Measurements from ENCODE around the gene PPY.
"Not testable (repeated sequence)": the region's sequence is repeated elsewhere in the genome, so short reads cannot be mapped to it uniquely, and the experiment has no call there.

Gene PPY, protein sequence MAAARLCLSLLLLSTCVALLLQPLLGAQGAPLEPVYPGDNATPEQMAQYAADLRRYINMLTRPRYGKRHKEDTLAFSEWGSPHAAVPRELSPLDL

DNA sequence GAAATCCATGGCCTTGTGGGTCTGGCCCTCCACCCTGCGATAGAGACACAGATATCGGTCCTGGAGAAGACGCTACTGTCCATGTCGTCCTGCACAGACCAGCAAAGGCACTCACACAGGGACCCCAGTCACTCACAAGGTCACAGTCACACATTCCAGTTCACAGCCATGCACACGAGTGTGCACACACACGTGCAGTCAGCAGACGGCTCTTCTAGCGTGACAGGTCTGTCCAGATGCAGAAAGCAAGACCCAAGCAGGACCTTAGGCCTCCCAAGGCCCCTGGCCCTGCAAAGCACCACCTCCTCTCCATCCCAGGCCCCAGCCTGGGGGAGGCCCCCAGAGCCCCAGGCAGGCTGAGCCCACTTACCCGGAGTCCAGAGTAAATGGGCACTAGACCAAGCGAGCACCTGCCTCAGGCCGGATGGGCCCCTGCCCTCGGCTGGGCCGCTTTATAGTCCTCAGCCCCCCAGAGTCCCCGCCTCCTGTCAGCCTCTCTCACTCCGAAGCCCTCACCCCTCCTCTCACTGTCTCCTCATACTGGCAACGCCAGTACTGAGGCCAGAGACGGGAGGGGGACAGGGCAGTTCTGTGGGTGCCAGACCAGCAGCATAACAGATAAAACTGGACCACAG lies at the start of gene PPY:
PPY (minus strand) TSS at position 426 of the 635 bp plus-strand sequence. CDS start 822 bp downstream, outside the sequence.
- no peak for DNase-seq (ENCODE audit: low spot score)

DNA sequence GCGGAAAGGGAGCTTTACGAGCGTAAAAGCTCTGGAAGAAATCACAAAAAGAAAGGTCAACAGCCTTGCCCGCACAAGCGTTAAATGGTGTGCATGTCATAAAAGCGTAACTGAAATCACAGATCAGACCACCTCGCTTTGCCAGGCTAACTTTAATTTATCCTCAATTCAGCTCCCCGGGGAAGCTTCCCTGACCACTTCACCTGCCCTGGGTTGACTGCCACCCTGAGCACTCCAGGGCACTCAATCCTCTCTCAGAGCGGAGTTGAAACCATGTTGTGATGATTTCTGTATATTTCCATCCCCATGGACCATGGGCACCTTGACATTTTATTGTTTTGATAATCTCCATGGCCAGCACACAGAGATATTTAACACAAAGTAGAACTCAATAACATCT lies 46.0 kb upstream of the PPY start:
- no peak for DNase-seq (ENCODE audit: low spot score)

DNA sequence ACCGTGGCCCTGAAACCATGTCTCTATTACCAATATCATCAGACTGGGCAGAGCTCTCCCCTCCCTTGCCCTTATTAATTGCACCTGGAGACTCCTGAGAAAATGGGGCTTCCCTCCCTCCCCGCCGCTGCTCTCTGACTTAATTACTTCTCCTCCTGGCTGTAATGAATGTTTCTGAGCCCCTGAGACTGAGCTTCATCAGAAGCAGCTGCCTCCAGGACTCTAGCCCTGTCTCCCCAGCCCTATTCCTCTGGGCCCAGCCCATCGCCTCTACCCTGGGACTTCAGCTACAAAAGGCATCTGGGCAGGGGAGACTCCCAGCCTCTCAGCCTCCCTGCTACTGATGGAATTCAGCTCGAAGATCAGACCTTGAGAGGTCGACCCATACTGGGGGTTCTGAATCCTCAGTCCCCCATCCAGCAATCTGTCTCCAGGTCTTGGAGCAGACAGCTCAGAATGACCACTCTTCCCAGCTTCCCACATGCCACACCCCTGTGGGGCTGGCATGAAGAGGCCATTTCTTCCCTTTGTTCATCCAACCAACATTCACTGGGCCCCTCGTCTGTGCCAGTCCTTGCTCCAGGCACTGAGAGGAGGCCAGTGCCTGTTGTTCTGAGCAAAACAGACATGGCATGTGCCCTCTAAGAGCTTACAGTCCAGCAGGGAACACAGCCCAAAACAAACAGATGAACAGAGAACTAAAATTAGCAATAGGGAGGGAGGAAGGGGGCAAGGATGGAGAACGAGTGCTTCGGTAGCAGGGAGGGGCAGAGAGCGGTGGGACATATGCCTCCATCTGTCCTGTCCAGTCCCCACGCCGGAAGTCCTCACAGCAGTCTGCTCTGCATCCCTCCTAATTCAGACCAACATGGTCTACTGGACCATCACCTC lies 45.1 kb upstream of the PPY start:
- DNase-seq (ENCODE audit: low spot score): no peak

DNA sequence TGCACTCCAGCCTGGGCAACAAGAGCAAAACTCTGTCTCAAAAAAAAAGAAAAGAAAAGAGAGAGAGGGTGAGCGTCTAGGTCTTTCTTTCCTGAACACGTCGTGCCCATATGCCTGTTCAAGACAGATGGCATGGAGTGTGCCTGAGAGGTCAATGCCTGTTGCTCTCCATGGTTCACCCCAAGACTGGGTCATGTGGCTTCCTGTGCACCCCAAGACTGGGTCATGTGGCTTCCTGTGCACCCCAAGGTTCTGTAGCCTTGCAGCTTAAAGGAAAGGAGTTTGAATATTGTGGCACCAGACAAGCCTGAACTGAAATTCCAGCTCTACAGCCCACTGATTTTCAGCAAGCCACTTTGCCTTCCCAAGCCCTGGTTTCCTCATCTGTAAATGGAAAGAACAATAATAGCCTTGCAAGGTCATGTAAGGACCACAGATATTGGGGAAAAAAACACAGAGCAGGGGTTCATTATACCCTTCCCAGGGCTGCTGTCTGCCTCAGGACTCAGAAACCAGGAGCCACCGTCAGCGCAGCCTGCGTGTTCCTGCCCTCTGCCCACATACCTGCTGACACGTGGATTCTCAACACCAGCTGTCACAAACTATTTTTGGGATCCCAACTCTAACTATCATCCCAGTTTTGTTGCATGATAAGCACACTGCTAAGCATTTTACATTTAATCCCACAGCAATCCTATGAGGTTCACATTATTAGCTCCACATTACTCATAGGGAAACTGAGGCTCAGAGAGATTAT lies 44.1 kb upstream of the PPY start:
- no peak for DNase-seq (ENCODE audit: low spot score)

DNA sequence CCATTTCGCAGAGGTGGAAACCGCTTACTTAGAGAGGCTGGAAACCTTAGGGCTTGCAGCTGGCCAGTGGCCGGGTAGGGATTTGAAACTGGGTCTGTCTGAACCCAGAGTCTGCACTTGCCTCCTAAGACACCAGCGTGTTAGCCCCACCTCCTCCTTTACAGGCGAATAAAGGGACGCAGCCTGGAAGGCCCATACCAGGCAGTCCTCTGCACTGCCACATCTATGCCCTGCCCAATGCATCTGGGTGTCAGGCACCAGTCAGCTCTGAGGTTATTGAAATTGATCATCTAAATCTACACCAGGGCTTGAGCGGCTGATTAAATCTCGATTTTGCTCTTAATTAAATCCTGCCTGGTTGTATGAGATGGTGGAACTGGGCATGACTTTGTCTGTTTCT lies 42.2 kb upstream of the PPY start:
- DNase-seq (ENCODE audit: low spot score): no peak

DNA sequence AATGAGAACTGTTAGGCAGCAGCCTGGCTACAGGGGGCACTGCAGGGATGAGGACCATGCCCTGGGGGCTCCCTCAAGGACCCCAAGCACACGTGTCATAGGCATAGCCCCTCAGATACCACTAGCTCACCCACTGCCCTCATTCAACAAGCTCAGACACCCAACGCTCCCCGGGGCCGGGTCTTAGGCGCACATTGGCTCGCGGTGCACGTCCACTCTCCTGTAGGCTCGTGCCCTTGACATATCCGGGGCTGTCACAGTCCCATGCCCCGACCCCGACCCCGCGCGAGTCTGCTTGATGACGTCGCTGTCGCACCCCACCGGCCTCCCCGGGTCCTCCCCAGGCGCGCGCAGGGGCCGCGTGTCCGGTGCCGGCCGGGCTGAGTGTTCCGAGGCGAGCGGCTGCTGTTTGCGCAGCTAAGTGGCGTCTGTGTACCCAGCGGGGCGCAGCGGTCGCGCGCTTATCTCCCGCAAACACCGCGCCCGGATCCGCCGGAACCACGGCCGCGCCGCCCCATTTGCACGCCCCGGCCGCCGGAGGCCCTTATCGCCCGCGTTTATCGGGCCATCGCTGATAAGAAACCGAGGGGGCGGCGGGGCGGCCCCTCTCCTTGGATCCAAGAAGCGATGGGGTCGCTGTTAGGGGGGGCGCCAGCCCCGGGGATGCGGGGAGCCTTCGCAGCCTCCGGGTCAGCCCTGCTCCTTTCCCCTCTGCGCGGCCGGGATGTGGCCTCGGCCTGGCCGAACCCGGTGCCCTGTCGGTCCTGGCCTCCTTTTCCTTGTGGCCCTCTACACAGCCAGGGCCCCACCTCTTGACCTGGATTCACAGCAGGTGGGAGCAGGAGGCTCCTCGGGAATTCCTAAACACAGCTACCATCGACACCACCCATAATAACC lies 41.5 kb upstream of the PPY start:
- DNase-seq (ENCODE audit: low spot score): no peak

DNA sequence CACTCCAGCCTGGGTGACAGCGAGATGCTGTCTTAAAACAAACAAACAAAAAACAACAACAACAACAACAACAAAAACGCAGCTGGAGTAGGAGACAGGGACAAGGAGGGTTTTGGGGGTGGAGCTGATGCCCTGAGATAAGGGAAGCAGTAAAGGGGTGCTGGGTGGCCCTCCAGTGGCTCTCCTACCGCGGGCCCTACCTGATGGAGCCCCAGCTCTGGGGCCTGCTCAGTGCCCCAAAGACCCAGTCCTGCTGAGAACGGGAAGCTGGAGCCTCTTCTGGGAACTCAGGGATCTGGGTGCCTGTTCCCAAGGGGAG lies 40.9 kb upstream of the PPY start:
- DNase-seq (ENCODE audit: low spot score): no peak

DNA sequence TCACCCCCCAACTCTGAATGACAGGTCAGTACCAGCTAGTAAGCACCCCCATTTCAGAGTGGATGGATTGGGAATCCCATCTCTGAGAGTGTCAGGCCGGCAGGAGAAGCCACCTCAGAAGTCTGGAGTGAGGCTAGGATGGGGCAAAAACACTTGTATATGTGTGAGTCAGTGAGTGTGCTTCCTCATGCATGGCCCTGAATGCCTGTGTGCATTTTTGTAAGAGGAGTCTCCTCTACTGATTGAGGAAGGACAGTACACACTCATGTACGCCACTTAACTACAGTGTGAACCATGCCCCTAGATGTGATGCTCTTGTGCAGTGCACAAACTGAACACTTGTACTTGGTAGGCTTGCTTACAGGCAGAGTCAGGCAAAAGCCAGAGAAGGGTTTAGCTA lies 39.9 kb upstream of the PPY start:
- no peak for DNase-seq (ENCODE audit: low spot score)

DNA sequence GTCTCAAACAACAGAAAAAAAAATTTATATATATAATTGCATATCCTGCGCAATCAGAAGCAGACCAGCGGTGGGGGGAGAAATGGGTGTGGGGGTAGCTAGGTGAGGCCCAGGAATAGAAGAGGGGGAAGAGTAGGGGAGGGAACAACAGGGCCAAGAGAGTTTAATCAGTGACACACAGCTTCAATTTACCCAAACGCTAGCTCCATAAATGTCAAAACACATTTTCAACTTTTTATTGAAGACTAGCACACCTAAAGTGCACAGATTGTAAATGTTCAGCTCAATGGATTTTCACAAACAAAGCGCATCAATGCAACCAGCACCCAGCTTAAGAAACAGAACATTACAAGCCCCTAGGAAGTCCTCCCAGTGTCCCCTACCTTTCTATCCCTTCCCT lies 37.4 kb upstream of the PPY start:
- no peak for DNase-seq (ENCODE audit: low spot score)

DNA sequence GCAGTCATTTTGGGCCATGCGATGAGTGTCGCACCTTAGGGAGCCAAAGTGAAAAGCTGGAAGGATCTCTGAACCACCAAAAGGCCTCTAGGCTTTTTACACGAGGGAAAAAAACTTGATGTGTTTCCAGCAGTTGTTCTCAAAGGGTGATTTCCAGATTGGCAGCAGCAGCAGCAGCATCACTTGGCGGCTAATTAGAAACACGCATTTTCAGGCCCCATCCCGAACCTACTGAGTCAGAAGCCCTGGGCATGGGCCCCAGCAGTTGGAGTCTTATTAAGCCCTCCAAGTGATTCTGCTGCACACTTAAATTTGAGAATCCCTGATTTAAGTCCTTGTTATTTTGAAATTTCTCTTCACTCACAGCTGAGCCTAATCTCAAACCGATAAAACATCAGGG lies 36.7 kb upstream of the PPY start:
- no peak for DNase-seq (ENCODE audit: low spot score)

DNA sequence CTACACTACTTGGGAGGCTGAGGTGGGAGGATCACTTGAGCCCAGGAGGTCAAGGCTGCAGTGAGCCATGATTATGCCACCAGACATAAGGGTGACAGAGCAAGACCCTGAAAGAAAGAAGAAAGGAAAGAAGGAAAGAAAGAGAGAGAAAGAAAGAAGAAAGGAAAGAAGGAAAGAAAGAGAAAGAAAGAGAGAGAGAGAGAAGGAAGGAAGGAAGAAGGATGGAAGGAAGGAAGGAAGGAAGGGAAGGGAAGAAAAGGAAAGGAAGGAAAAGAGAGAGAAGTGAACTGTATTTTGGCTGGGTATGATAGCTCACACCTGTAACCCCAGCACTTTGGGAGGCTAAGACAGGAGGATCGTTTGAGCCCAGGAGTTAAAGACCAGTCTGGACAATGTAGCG lies 35.8 kb upstream of the PPY start:
- no peak for DNase-seq (ENCODE audit: low spot score)

DNA sequence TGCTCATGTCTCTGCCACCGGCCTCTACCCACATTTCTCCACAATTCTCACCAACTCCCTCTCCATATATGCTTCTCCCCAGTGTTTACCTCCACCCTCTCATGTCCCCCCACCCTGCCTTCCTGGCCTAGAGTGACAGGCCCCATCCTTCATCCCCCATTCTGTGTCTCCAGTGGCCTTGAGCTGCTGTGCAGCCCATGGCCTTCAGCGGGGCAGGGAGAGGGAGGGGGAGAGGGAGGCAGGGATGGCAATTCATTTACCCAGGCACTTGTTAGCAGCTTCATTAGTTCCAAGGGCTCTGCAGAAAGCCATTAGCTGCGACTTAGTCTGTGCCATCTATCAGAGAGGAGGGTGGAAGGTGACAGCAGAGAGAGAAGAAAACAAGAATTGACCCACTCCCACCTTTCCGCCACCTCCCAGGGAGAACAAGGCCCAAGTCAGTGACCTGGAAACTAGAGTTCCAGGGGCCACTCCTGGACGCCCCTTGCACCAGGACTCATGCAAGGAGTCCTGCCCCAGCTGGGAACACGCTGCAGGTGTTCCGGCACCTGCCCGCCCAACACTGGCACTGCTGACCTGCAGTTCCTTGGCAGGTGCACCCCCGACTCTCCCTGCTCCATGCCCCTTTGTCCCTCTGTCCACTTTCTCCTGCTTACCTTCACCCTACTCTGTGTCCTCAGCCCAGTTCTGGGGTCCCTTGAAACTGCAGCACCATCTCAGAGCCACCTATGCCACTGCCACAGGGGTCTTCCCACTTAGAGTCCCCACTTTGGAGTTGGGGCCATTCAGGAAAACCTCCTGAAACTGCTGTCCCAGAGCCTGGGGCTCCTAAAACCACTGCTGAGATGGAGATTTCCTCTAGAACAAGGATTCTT lies 34.9 kb upstream of the PPY start:
- no peak for DNase-seq (ENCODE audit: low spot score)

DNA sequence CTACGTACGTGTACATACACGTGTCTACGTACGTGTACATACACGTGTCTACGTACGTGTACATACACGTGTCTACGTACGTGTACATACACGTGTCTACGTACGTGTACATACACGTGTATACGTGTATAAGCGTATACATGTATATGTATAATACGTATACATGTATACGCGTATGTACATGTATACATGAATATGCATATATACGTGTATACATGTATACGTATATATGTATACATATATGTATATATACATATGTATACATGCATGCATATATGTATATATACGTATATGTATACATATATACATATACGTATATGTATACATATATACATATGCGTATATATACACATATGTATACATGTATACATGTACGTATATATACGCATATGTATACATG lies 33.6 kb upstream of the PPY start:
- DNase-seq (ENCODE audit: low spot score): no peak

DNA sequence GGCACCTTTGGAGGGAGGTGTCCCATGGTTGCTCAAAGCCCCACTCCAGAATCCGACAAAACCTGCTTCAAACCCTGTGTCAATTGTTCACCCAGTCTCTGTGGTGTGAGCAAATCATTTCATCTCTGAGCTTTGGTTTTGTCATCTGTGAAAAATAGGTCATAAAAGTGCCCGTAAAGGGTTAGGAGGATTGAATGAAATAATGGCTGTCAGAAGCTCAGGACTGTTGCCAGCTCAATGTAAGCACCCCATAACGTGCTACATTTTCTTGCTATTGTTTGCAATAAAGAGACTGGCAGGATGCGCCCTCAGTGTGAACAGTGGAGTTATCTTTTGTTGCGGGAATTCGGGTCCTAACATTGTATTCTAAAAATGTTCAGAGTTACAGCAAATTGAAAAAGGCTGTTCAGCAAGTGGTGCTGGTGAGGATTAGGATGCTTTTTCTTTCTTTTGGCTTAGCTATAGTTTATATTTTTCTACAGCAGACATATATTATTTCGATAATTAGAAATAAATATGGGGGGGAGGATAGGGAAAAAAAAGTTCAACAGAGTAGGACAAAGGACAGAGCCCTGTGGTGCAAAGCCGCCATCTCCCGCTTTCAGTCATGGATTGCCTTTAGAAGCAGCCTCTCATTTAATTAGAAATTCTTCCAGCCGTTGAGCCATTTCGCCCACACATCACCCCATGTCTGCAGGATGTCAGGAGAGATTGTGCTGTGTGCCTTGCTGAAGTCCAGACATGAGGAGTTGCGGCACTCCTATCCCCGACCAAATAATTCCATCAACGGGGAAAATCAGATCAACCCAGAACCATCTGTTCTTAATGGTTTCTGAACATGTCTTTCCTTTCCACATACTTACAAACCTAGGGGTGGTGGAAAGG lies 32.3 kb upstream of the PPY start:
- DNase-seq (ENCODE audit: low spot score): no peak

DNA sequence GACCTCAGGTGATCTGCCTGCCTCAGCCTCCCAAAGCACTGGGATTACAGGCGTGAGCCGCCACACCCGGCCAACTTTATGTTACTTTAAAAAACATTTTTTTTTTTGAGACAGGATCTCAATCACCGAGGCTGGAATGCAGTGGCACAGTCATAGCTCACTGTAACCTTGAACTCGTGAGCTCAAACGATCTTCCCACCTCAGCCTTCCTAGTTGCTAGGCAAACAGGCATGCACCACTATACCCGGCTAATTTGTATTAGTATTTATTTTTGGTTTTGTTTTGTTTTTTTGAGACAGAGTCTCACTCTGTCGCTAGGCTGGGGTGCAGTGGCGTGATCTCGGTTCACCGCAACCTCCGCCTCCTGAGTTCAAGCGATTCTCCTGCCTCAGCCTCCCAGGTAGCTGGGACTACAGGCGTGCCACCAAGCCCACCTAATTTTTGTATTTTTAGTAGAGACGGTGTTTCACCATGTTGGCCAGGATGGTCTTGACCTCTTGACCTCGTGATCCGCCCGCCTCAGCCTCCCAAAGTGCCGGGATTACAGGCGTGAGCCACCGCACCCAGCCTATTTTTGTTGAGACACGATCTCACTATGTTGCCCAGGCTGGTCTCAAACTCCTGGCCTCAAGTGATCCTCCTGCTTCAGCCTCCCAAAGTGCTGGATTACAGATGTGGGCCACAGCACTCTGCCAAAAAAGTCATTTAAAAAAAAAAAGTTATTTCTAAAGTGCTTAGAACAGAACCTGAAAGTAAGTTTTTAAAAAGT lies 30.4 kb upstream of the PPY start:
- not testable (repeated sequence) for DNase-seq (ENCODE audit: low spot score)

DNA sequence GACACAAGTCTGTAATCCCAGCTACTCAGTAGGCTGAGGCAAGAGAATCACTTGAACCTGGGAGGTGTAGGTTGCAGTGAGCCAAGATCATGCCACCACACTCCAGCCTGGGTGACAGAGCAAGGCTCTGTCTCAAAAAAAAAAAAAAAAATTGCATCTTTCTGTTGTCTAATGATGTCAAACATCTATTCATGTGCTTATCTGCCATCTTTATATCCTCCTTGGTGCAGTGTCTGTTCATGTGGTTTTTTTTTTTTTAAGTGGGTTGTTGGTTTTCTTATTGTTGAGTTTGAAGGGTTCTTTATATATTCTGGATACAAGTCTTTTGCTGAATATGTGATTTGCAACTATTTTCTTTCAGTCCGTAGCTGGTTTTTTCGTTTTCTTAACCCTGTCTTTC lies 29.2 kb upstream of the PPY start:
- DNase-seq (ENCODE audit: low spot score): not testable (repeated sequence)

DNA sequence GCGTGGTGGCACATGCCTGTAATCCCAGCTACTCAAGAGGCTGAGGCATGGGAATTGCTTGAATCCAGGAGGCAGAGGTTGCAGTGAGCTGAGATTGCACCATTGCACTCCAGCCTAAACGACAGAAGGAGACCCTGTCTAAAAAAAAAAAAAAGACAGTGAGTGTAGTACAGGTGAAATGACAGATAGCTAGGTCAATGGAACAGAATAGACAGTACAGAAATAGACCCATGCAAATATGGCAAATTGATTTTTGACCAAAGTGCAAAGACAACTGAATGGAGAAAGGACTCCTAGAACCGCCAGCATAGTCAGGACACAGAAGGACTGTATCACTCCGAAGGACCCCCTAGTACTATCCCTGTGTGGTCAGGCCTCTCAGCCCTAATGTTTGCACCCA lies 28.1 kb upstream of the PPY start:
- no peak for DNase-seq (ENCODE audit: low spot score)

DNA sequence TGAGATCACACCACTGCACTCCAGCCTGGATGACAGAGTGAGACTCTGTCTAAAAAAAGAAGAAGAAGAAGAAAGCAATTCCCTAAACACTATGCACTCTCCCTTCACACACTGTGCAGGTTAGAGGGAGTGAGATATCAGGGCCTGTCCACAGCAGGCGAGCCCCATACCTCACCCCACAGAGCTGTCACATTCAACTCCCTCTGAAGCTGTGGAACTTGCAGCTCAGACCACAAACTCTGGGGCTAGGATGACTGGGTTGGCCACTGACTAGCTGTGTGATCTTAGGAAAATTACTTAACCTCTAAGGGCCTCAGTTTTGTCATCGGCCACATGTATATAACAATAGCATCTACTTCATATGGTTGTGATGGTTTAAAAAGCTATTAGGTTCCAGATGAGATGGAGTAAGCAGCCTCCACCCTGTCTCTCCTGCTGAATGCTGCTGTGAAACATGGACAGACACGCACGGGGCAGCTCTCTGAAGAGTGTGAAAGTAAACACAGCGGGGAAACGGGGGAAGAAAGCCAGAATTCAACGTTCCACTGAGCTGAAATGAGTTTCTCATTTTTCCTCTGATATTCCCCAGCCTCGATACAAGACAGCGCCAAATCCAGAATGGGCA lies 25.1 kb upstream of the PPY start:
- no peak for DNase-seq (ENCODE audit: low spot score)

DNA sequence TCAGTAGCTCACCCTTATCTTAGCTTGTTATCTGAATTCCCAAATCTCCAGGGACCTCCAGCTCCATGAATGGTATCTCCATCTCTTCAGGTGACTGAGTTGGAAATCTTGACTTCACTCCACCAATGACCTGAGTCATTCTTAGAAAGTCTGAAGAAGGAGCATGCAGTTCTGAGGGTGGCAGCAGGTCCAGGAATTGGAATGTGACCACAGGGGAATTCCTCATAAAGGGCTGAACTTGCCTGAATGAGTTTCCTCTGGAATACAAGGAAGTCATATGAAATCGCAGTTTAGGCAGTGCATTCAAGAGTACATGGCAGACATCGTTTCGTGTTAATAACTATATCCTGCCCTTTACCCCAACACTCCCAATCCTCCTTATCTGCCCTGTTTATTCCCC lies 24.0 kb upstream of the PPY start:
- DNase-seq (ENCODE audit: low spot score): no peak

Measured in hematopoietic multipotent progenitor cell treated with erythropoietin and hydrocortisone succinate and interleukin-3 and kit ligand, for 15 days (in vitro differentiated cells).